SK-N-SH (cell line): Measurements from ENCODE around the gene RFT1. TPM values are rescaled to one million over a fixed set of nuclear protein-coding genes. Genes with fewer than 3 reads are reported as not detected.

Source experiments
- CTCF ChIA-PET: fragments of 300-600, 350-600 bp; formaldehyde crosslinking; extraction: SDS; loops from one replicate; lab custom pipeline; 2021; lab: Yijun Ruan, JAX
- POLR2A ChIA-PET: fragments of 350-600 bp; sonication (Branson Sonifier 250); formaldehyde crosslinking; extraction: SDS; loops from one replicate; lab custom pipeline; 2020; ENCODE audit warnings: antibody characterized with exemption, inconsistent platforms; lab: Yijun Ruan, JAX
- DNase-seq: peaks from one replicate; pipeline ENCODE4 v3.0.0; 2012
- H2AFZ ChIP-seq: fragments of 200-600 bp; sonication (generic); 2 replicates; pipeline ENCODE4 v1.8.1; 2016; ENCODE audit warnings: antibody characterized with exemption, mild to moderate bottlenecking, low read depth
- H3F3A ChIP-seq: fragments of 200-600 bp; sonication (generic); replicated peaks from 2 replicates; pipeline ENCODE3; 2016; ENCODE audit warnings: antibody characterized with exemption, mild to moderate bottlenecking; ENCODE audit not compliant: insufficient read depth
- H3K27ac ChIP-seq, 2 experiments: fragments of 200-500 bp in 1 of 2; fragments of 200-600 bp in 1 of 2; sonication (Bioruptor generic) in 1 of 2; sonication (generic), shearing (Covaris generic) in 1 of 2; 2 replicates each; pipeline versions ENCODE4 v1.5.1 to v1.6.1; 2014 to 2016; ENCODE audit warnings: low read depth in 2 of 2, inconsistent platforms in 1 of 2, low read length in 1 of 2, mild to moderate bottlenecking in 1 of 2, mixed read lengths in 1 of 2
- H3K27me3 ChIP-seq: fragments of 200-600 bp; sonication (generic), shearing (Covaris generic); 2 replicates; pipeline ENCODE4 v1.6.1; 2016; ENCODE audit warnings: mixed run types; ENCODE audit not compliant: insufficient read depth
- H3K36me3 ChIP-seq, 2 experiments: fragments of 200-500 bp in 1 of 2; fragments of 200-600 bp in 1 of 2; sonication (Bioruptor generic) in 1 of 2; sonication (generic) in 1 of 2; replicated peaks in 1 of 2; 2 replicates each; pipeline versions ENCODE3 to v1.5.1; 2014 to 2016; ENCODE audit warnings: low read length in 1 of 2, mild to moderate bottlenecking in 1 of 2; ENCODE audit not compliant: insufficient read depth in 2 of 2, control insufficient read depth in 1 of 2
- H3K4me1 ChIP-seq, 2 experiments: fragments of 200-500 bp in 1 of 2; fragments of 200-600 bp in 1 of 2; sonication (Bioruptor generic) in 1 of 2; sonication (generic), shearing (Covaris generic) in 1 of 2; 2 replicates each; pipeline versions ENCODE4 v1.5.1 to v1.6.1; 2014 to 2016; ENCODE audit warnings: low read depth in 1 of 2, low read length in 1 of 2, mixed run types in 1 of 2; ENCODE audit not compliant: insufficient read depth in 2 of 2, control insufficient read depth in 1 of 2
- H3K4me2 ChIP-seq: fragments of 200-600 bp; sonication (generic), shearing (Covaris generic); 2 replicates; pipeline ENCODE4 v1.6.1; 2017; ENCODE audit warnings: mixed run types
- H3K4me3 ChIP-seq, 2 experiments: fragments of 200-500 bp in 1 of 2; fragments of 200-600 bp in 1 of 2; sonication (Bioruptor generic) in 1 of 2; sonication (generic), shearing (Covaris generic) in 1 of 2; 2 replicates each; pipeline versions ENCODE4 v1.5.1 to v1.8.1; 2014 to 2016; ENCODE audit warnings: low read depth in 2 of 2, inconsistent platforms in 1 of 2, low read length in 1 of 2, mild to moderate bottlenecking in 1 of 2, mixed read lengths in 1 of 2, moderate library complexity in 1 of 2
- H3K79me2 ChIP-seq: fragments of 200-600 bp; sonication (generic); 2 replicates; pipeline ENCODE4 v1.8.1; 2017; ENCODE audit warnings: mild to moderate bottlenecking; ENCODE audit not compliant: insufficient read depth
- H3K9ac ChIP-seq: fragments of 200-600 bp; sonication (generic); 2 replicates; pipeline ENCODE4 v1.6.1; 2017; ENCODE audit warnings: mixed run types
- H3K9me2 ChIP-seq: fragments of 200-600 bp; sonication (generic); 2 replicates; pipeline ENCODE4 v1.6.1; 2017; ENCODE audit warnings: mixed run types
- H3K9me3 ChIP-seq: fragments of 200-600 bp; sonication (generic); 2 replicates; pipeline ENCODE4 v1.6.1; 2017; ENCODE audit warnings: mixed run types, mild to moderate bottlenecking, moderate library complexity
- H4K20me1 ChIP-seq: fragments of 200-600 bp; sonication (generic); 2 replicates; pipeline ENCODE4 v1.6.1; 2017; ENCODE audit warnings: mild to moderate bottlenecking, mixed run types; ENCODE audit not compliant: insufficient read depth
- EZH2phosphoT487 ChIP-seq: fragments of 200-600 bp; sonication (generic); IDR thresholded peaks from 2 replicates; pipeline ENCODE4 v1.6.1; 2017; ENCODE audit warnings: low read depth, mixed run types, mild to moderate bottlenecking, antibody characterized with exemption, moderate library complexity, borderline replicate concordance
- GABPA ChIP-seq: IDR thresholded peaks from 2 replicates; pipeline ENCODE4 v1.4.0; 2012; ENCODE audit warnings: low read depth, mild to moderate bottlenecking
- GATA2 ChIP-seq: sonication (generic); formaldehyde crosslinking; IDR thresholded peaks from 2 replicates; pipeline ENCODE4 v1.5.0; 2020; ENCODE audit warnings: mild to moderate bottlenecking, missing genetic modification reagents
- JUND ChIP-seq: IDR thresholded peaks from 2 replicates; pipeline ENCODE4 v1.4.0; 2012
- NFIC ChIP-seq: IDR thresholded peaks from 2 replicates; pipeline ENCODE4 v1.4.0; 2012; ENCODE audit warnings: borderline replicate concordance
- NRF1 ChIP-seq: IDR thresholded peaks from 2 replicates; pipeline ENCODE4 v1.6.1; 2012; ENCODE audit warnings: low read depth, mild to moderate bottlenecking, low read length
- RAD21 ChIP-seq: IDR thresholded peaks from 2 replicates; pipeline ENCODE4 v1.6.1; 2012; ENCODE audit warnings: mild to moderate bottlenecking, low read length
- RCOR1 ChIP-seq: fragments of 150-350 bp; IDR thresholded peaks from 2 replicates; pipeline ENCODE4 v1.6.1; 2017; ENCODE audit warnings: antibody characterized with exemption, low read length
- RFX5 ChIP-seq: IDR thresholded peaks from 2 replicates; pipeline ENCODE4 v1.6.1; 2012; ENCODE audit warnings: mild to moderate bottlenecking, improper control_type of control experiment, low read length
- TEAD4 ChIP-seq: IDR thresholded peaks from 2 replicates; pipeline ENCODE4 v1.4.0; 2012; ENCODE audit warnings: mild to moderate bottlenecking, borderline replicate concordance; ENCODE audit not compliant: insufficient read depth
- USF1 ChIP-seq: IDR thresholded peaks from 2 replicates; pipeline ENCODE4 v1.4.0; 2012; ENCODE audit warnings: low read depth, borderline replicate concordance
- ZBTB33 ChIP-seq: IDR thresholded peaks from 2 replicates; pipeline ENCODE4 v1.4.0; 2012; ENCODE audit warnings: low read depth, borderline replicate concordance
- WGBS: methylation state at CpG from one replicate; pipeline ENCODE4 v1.1.6; 2017; ENCODE audit warnings: low lambda C conversion rate; 5-methylcytosine and 5-hydroxymethylcytosine counted together
- polyA plus RNA-seq, 3 experiments: library from polyadenylated mRNA; depleted of rRNA; stranded (reverse); fragments of >200 nt; gene quantifications; 2 replicates each; pipeline ENCODE4 v1.2.3, GENCODE V29; 2012
- TF ChIP-seq, protein P1 (sequence below): fragments of 150-350 bp; IDR thresholded peaks from 2 replicates; pipeline ENCODE4 v1.6.1; 2016; ENCODE audit warnings: mild to moderate bottlenecking, low read depth, low read length

The RFT1 gene
- polyA plus RNA-seq, 1 of the 3 experiments (the other 2 are of a cell fraction): 13.8 TPM

GRCh38 chr3:53065841-53066480, 64.3 kb downstream of the RFT1 start:
- TF ChIP-seq GATA2 (CRISPR knock-in tag): no peak
- no peak for TF ChIP-seq RFX5
- TF ChIP-seq TEAD4: no peak
- TF ChIP-seq GABPA: no peak
- TF ChIP-seq USF1: no peak
- no peak for TF ChIP-seq ZBTB33
- no peak for TF ChIP-seq JUND
- no peak for TF ChIP-seq NRF1
- TF ChIP-seq EZH2phosphoT487: no peak
- no peak for TF ChIP-seq RAD21
- TF ChIP-seq, protein P1, sequence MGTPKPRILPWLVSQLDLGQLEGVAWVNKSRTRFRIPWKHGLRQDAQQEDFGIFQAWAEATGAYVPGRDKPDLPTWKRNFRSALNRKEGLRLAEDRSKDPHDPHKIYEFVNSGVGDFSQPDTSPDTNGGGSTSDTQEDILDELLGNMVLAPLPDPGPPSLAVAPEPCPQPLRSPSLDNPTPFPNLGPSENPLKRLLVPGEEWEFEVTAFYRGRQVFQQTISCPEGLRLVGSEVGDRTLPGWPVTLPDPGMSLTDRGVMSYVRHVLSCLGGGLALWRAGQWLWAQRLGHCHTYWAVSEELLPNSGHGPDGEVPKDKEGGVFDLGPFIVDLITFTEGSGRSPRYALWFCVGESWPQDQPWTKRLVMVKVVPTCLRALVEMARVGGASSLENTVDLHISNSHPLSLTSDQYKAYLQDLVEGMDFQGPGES: no peak
- Histone ChIP-seq H4K20me1 (no peaks in the 10 kb centered on the region), H3F3A (no peaks in the 10 kb centered on the region), H3K9me2 (no peaks in the 10 kb centered on the region), H3K27ac (no peak overlapping the region), H3K36me3 (no peaks in the 10 kb centered on the region), H3K4me1 (no peaks in the 10 kb centered on the region; a peak in 1 of 4 replicates), H3K4me3 (no peak overlapping the region), H3K79me2 (no peaks in the 10 kb centered on the region), H3K9me3 (no peaks in the 10 kb centered on the region), H3K4me2 (no peak overlapping the region), H3K9ac (no peak overlapping the region), H2AFZ (no peak overlapping the region), H3K27me3 (no peaks in the 10 kb centered on the region)
- no peak for DNase-seq
- ChIA-PET POLR2A (no interaction called here), CTCF (interaction anchor here (1.0 kb wide), 2 partner anchors 14 to 87 kb away, joined by 3 read pairs; no protein-coding TSS in a partner anchor)
- 92% methylated on average over 7 of the region's 7 CpGs for WGBS

DNA sequence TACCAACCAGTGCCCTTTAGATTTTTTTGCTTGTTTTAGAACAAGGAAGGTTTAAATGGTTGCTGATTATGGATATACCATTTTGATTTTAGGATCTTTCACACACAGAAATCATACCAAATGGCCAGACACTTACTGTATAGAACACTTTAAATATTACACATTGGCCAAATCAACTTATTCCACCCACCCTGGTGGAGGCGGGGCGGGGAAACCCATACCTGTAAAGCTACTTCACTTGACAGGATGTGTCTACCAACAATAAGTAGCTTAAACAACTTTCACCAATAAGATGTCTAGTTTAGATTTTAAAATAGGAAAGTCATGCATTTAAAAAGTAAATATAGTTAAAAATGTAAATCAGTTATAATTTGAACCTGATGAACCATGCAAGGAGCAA, 67.3 kb downstream of the RFT1 start:
- H3K9ac ChIP-seq: no peak overlapping the region
- H3K9me3 ChIP-seq: no peaks in the 10 kb centered on the region
- no peak overlapping the region for H3K27ac ChIP-seq
- no peak overlapping the region for H3K4me2 ChIP-seq
- H3K4me1 ChIP-seq: no peaks in the 10 kb centered on the region; a peak in 1 of 4 replicates
- no peaks in the 10 kb centered on the region for H4K20me1 ChIP-seq
- no peaks in the 10 kb centered on the region for H3K79me2 ChIP-seq
- H3F3A ChIP-seq: no peaks in the 10 kb centered on the region
- no peak overlapping the region for H2AFZ ChIP-seq
- H3K36me3 ChIP-seq: no peaks in the 10 kb centered on the region
- ChIA-PET POLR2A (no interaction called here), CTCF (interaction anchor here (1.0 kb wide), 1 partner anchor 16 kb away, joined by 3 read pairs; no protein-coding TSS in a partner anchor)
- H3K27me3 ChIP-seq: no peaks in the 10 kb centered on the region
- TF ChIP-seq RCOR1 (no peak), JUND (no peak), NFIC (no peak), GABPA (no peak)
- no peak overlapping the region for H3K4me3 ChIP-seq
- no peaks in the 10 kb centered on the region for H3K9me2 ChIP-seq
- no peak for DNase-seq
- 92% methylated on average over 2 of the region's 2 CpGs for WGBS
